GM19468 (cell line): ENCODE results near the gene PSMD6.

Experiments used
- ATAC-seq: cut with Tn5 transposase; IDR thresholded peaks from one replicate; pipeline ENCODE4 v1.9.1; 2021; ENCODE audit warnings: mild to moderate bottlenecking, moderate library complexity, moderate number of reproducible peaks; ENCODE audit not compliant: unreplicated experiment; ENCODE audit errors: extremely low read depth

The PSMD6 gene

DNA sequence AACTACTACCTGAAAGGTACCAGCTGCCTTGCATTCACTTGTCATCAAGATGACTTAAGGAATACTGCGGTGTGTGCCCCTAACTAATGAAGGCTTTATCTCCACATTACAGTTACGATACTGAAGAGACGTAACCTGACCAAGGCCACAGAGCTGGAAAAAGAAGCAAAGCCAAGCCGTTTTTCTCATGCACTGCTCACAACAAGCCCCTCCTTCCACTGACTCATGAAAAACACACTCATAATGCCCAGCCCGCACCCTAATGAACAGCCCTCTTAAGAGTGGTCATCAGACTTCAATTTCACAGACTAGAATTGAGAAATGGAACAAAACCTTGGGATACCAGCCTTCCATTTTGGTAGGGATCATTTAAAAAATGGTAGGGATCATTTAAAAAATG, 11.6 kb downstream of the PSMD6 start:
- no peak for ATAC-seq

DNA sequence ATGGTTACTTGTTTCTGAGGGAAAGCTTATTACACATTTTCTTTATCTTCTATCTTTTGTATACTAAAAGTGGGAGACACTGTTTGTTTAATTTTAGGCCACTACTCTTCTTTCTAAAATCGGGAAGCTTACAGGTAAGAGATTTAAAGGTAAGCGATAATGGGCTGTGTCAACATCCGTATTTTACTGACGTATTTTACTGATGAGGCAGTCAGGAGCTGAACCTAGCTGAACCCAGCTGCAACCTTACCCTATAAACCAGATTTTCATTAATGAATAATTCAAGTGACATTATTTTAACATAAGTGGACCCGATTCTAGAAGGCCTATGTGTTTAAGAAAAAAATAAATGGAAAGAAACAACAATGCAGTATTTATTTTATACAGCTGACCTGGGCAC, 13.1 kb downstream of the PSMD6 start:
- no peak for ATAC-seq

DNA sequence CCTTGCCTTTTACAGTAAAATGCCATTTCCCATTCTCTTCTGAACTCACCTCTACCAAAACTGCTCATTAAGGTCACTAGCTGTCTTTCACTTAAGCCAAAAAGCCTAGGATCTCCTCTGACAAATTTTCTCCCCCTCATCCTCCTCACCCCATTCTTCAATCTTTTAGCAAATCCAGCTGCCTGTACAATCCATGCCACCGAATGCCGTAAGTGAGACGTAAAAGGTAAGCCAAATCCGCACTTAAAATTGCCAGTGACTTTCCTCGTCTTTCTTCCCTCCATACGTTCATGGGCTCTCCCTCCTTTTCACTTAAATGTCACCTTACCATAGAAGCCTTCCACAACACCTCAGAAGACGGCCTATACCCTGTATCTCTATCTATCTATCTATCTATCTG, 13.8 kb downstream of the PSMD6 start:
- no peak for ATAC-seq

DNA sequence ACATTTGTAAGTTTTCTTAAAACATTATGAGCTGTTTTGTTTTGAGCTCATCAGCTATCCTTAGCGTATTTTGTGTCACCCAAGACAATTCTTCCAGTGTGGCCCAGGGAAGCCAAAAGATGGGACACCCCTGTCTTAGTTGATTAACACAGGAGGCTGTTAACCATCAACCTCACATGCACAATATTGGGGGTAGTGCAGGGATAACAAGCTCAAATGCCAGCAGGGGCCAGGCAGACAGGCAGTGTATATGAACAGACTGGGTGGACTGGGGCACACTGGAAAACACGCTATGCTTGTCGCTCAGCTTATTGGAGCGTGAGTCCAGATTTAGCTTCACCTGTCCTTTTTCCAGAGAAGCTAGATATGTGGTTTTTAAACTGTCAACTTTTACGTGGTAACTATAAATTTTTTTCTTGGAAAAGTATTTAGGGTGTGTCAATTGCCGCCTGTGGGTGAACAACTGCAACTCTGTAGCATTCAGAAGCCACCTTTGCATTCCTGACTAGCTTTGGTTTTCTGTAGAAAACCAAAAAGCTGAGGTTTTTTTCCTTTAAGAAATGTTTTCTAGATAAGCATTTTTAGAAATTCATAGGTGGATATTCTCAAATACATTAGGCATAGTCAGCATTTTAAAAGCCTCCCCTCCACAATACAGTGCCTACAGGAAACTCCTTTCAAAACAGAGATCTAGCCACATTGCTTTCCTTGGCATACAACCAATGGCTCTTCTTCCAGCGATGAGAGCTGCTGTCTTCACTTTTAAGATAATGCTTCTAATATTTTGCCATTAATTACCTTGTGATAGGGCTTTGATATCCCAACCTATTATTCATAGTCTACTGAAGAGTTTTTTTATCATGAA, 14.6 kb downstream of the PSMD6 start:
- ATAC-seq = no peak

DNA sequence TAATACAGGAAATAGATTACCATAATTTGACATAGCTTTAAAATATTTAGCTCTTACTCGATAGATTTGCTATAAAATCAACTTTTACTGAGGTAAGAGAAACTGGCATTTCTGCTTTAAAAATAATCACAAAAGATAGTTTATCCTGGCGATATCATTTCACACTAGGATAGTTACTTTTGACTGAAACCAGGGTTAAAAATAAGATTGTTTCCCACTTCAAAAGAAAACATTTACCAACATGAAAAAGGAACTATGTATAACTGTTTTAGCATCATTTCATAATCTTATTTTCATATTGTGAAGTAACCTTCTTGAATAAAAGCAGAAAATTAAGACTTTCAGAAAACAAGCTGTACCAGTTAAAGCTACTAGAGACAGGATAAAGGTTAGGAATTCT, 15.3 kb downstream of the PSMD6 start:
- no peak for ATAC-seq

DNA sequence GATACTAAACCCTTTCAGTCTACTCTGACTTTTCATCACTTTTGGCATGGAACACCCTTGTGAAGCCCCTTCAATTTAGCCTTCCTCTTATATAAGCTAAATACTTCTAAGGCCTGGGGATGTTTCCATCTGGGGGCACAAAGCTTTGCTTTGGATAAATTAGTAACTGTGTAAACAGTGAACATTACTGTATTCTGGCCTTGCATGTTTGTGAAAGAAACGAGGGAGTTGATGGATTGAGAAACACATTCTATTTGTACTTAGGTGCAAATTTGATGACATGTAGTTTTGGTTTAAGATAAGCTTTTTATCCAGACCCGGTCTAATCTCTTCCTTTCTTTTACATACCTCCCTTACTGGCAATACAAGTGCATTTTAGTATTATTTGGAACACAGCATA, 19.7 kb downstream of the PSMD6 start:
- no peak for ATAC-seq

DNA sequence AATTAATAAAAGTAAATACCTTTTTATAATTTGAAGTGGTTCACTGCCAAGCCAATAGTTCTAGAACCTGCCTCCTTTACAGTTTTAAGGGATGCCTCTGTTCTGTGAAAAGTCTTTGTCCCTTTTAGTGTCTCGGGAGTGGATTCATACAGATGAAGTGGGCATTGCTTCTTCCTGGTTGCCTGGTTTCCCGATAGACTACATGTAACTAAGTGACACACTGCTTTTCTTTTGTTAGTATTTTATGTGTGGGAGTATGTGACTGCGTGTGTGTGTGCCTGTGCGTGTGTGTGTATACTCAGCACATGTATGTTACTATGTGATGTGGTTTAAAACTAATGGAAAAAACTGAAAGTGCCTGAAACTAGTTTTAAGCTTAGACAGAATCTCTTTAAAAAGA, 21.1 kb downstream of the PSMD6 start:
- ATAC-seq = no peak

DNA sequence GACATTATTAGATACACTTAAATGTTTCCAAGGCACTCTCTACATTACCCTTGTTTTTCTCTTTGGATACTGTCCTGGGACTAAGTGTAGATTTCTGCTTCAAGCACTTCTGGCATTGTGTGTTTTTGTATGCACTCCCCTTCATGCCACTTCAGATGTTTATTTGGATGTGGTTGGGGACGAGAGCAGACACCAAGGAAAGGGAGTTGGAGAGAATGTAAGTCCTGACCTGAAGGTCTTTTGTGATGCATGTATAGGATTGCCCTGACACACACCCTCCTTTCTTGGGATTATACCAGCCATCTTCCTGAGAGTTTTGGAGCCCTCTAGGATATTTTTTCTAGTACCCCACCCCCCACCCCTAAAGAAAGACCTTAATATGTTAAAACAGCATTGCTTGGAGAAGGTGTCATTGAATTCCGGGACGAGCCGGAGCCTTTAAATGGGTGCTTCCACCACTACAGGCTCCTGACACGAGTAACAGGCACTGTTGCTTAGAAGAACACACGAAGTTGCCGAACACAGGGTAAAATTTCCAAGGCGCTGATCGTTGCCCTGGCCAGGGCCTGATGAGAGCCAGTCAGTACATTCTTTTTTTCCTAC, 22.7 kb downstream of the PSMD6 start:
- no peak for ATAC-seq

DNA sequence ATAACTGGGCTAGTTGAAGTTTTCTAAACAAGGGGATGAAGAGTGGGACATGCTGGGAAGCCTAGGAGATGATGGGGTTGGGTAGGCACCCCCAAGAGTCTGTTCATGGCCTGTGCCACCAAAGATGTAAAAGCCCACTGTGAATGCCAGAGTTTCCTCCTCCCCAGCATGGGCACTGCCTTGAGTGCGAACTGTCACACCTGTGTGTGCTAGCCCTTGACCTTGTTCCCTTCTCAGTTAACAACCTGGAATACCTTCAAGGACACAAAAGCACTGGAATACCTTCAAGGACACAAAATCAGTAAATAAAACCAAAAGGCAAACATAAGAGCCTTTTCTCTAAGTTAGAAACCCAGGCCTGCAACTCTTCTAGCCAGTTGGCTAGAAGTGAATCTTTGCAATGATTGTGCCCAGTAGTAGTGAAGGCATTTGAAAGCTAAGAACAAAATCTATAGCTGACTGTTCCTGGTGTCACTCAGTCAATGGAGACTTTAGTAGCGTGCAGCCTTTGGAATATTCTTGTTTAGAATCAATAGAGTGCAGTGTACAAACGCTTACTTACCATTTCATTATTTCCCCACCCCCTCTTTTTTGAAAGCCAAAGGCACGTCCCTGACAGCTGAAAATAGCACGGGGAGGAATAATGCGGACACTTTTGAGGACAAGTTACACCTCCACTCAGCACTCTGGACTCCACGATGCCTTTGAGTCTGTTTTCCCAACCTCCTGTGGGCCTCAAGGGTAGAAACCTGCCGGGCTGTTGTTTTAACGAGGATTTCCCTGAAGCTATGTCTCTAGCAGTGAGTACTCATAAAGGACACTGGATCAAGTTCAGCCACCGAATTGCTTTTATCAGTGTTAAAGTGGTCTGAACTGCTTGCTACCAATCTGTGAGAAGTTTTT, 24.2 kb downstream of the PSMD6 start:
- ATAC-seq = no peak

DNA sequence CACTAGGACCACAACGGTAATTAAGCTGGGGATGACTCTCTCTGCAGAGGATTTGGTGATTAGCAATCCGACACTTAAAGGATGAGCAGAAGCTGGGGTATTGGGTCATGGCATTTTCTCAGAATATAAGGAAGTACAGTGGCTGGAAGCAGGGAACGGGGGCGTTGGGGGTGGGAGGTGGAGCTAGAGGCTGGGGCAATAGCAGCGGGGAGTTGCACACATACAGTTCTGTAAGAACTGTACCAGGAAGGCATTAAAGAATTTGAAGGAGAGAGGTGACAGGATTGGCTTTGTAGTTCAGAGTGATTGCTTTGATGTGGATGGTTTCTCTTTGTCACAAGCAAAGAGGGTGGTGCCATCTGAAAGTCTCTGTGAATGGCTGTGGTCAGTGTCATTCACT, 28.2 kb downstream of the PSMD6 start:
- no peak for ATAC-seq

DNA sequence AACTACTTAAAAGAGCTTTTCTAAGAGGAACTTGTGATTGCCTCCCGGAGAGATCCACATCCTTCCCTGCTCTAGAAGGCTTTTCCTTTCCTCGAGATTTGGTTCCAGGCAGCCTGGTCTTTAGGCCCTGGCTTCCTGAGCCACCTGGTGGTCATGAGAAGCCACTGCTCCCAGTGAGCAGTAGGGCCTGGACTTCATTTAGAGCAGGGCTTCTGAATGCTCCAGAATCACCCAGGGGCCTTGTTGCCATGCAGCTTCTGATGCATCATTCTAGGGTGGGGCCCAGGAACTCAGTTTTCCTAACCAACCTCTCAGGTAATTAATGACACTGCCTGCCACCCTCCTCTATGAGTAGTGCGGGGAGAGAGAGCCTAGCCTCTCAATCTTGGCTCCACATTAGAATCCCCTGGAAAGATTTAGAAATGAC, 29.6 kb downstream of the PSMD6 start:
- peak; percentile 45 for ATAC-seq

DNA sequence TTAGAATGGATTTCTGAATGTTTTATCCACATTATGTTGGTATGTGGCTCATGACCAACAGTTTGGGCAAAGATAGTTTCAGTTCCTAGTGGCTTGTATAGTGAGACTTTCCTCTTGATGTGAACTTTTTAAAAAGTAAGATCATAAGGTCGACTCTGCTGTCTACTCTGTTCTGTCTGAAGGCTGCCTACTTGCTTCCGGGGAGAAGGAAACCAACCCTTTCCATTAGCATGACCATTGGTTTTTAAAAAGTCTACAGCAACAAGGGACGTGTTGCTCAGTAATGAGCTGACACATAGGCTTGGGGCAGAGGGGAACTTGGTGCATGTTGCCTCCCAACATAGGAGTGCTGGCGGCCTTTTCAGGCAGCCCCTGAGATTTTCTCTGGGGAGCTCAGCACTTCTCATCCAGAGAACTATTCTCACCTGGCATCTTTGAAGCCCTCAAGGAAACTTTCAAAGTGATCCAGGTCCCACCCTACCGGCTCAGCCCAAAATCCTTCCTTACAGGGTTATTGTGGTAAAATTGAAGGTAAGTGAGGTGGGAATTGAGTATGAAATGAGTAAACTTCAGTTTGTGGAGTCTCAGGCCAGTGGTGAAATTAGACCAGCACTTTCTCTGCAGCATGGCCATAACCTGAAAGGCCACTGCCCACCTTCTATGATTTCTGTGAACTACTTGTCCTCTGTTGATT, 30.6 kb downstream of the PSMD6 start:
- no peak for ATAC-seq

DNA sequence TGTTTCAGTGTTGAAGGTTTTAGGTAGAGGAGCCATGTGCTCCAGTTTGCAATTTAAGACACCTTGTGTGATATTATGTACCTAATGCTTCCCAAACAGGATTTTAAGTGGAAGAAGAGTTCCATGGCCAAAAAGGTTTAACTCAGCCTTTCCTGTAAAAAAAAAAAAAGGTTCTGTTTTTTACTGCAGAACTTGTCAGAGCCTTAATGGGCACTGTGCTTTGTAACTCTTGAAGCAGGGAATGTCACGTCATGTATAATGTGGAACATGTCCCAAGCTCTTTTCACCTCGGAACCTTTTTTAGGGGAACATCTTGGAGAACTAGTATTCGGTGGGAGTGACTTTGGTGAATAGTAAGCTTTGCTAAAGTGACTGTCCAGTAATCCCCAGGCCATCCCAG, 31.6 kb downstream of the PSMD6 start:
- ATAC-seq = no peak

DNA sequence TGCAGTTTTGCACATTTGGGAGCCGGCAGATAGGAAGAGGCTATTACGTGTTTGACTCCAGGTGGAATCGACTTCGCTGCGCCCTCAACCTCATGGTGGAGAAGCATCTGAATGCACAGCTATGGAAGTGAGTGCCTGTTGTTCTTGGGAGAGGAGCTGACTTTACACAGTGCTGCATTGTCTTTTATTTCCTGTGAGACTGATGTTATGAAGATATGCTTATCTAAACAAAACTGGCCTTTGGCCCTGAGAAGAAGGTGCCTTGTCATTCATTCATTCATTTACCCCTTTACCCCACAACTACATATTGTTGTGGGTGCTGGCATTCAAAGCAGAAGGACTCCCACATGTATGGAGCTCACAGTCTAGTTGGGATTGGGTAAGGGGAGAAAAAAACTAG, 32.6 kb downstream of the PSMD6 start:
- ATAC-seq = no peak

DNA sequence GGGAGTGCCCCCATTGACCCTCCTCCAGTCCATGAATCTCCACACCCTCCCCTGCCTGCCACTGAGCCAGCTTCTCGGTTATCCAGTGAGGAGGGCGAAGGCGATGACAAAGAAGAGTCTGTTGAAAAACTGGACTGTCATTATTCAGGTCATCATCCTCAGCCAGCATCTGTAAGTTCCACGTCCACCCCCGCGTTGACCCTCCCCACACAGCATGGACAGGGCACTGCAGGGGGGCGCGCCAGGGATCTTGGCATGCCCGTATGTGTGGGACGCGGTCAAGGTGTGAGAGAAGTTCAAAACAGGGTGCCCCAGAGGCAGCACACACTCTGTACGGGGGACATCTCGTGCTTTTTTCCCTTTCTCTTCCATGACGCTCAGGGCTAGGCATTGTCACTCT, 33.1 kb downstream of the PSMD6 start:
- ATAC-seq = no peak

DNA sequence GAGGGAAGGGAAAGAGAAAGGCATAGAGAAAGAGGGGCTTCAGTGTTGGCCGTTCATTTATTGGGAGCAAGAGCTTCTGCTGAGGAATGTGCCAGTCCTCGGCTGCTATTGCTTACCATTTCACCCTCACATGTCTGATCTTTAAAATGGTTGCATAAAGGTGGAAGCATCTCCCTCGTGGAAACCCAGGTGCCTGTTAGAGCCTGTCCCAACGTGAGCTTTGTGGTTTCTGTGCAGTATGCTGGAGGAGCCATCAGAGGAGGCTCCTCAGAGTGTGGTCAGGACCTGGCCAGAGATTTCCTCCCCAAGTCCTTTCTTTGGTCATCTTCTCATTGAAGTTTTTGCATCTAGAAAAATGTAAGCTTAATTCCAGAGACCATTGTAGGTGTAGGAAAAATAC, 34.4 kb downstream of the PSMD6 start:
- no peak for ATAC-seq

DNA sequence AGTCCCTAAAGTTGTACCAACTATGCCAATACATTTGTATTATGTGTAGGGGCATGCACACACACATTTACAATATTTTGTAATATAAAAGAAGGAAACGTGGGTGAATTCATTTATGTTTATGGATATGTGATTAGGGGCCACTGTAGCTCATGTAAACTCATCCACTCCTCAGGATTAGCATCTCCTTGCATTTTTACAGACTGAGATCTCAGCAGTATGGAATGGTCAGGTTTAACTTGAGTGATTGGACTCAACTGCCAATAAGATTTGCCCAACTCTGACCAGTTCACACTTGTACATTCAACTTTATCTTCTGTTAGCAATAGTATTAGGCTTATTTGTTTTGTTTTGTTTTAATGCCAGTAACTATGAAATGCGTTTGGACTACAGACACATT, 36.5 kb downstream of the PSMD6 start:
- no peak for ATAC-seq

DNA sequence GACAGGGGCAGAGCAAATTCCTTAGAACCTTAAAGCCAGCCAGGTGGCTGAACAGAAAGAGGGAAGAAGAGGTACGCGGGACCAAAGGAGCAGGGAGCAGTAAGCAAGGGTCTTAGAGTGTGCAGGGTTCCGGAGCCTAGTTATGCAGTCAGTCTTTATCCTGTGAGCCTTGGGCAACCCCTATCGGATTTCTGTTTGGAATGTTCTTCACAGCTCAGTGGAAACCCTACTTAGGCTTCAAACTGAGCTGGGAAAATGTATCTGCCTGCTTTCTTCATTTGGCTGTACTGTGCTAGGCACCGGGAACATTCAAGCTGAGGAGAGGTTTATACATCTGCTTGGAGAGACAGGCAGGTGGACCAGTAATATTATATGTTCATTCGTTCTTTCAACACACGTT, 37.1 kb downstream of the PSMD6 start:
- ATAC-seq = no peak

DNA sequence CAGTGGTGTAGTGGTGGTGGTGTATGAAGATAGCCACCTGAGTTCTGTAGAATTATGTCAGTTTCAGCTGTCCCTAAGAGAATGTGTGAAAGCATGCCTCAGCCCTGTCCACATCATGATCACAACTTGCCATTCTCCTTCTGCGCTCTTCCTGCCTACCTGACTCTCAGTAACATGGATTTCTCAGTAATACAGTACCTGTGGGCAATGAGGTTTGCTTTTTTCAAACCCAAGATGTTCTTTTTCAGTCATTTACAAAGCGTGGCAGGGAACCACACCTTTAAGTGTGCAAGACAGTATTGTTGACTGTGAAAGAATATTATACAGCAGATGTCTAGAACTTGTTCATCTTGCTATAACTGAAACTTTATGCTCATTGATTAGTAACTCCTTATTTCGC, 38.9 kb downstream of the PSMD6 start:
- no peak for ATAC-seq

DNA sequence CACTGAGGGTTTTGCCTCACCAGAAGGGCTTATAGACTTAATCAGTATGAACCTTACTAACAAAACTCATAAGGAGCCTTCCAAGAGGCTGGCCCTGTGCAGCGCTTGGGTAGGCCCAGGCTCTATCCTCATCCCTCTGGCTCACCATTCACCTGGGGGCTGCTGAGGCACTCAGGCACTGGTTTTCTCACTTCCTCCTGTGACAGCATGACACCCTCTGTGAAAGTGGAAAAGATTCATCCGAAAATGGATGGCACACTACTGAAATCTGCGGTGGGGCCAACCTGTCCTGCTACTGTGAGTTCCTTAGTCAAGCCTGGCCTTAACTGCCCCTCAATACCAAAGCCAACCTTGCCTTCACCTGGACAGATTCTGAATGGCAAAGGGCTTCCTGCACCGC, 41.3 kb downstream of the PSMD6 start:
- ATAC-seq = peak; percentile 50
